Hepatic stellate cell (primary cell): Measurements from ENCODE around the gene GARNL3.
A peak's percentile ranks its signal among the peaks of the same experiment; 100 is the strongest.

Source experiments
- DNase-seq: peaks from one replicate; pipeline ENCODE4 v3.0.0; 2011; ENCODE audit warnings: low spot score

GARNL3 gene

DNA sequence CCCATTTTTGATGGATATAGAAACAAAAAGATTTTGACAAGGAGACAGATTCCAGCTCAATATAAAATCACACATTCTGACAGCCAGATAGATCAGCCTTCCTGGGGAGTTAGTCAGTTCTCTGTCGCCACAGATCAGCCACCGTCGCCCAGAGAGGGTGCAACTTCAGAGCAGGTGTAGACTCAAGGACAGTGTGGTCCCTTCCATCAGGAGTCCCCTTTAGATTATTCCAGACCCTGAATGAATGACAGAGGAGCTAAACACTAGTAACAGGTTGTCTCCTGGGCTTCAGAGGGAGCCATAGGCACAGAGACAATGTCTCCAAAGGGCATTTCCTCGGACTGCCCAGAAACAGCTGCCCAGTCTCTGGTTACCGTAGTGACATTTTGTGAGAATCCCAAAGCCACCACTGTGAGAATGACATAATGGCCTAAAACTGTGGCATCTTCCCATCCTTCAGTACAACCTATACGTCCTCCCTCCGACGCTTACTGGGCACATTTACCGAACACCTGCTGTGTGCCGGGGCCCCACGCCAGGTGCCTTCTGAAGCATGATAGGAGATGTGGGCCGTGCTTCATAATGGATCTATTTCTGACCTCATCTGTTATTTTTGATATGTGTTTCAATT, 85.0 kb downstream of the GARNL3 start:
- DNase-seq, result no peak

DNA sequence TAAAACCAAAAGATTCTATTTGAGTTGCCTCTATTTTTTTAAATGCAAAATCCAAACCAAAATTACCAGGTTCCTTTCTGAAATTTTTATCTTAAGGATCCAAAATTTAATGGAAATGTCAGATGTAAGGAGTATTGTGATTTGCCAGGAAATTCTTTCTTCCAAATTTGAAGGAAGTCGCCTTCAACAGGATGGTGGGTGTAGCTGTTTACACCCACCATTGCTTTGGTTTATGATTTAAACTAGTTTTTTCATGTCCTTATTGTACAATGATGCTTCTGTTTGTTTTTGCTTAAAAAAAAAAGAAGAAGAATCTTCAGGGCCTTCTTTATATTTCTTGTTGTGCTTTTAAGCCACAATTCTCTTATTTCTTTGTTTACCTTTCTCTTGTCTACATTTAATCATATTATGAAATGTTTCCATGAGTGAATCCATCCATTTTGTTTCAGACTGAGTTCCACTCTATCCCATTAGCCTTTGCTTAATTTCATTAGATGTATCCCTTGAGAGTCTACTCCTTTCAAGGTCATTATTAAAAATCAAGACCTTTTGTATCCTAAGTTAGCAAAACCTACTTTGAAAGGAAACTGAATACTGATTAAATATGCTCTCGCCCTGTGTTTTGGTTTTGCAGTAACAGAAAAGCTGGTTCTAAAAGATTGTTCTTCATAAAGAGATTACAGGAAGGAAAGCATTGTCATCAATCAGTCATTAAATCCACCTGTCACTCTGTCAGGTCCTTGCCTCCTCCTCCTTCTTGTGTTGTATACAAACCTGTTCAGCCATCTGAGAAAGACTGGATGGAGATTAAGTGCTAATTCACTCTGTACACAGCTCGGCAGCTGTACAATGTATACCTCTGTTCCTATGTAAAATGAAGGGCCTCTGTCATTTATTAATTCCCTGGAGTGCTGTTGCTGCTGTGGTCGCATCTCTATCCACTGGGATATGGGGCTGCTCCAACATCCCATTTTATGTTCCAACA, 86.9 kb downstream of the GARNL3 start:
- no peak for DNase-seq

DNA sequence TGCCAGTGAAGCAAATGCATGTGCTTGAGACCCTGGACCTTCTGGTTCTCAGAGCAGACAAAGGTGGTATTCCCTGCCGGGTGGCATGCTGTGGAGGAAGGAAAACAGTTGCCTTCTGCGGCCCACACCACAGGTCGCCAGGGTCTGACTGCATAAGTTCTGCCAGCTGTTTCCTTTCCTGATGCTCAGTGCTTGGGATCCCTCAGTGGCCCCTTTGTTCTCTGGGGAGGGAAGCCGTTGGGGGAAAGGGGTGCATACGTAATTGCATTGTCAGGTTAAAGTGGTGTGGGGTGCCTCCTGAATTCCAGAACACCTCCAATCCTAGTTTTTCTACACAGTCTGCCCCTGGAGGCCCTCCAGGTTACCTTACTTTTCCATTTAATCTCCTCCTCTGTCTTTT, 89.3 kb downstream of the GARNL3 start:
- no peak for DNase-seq

DNA sequence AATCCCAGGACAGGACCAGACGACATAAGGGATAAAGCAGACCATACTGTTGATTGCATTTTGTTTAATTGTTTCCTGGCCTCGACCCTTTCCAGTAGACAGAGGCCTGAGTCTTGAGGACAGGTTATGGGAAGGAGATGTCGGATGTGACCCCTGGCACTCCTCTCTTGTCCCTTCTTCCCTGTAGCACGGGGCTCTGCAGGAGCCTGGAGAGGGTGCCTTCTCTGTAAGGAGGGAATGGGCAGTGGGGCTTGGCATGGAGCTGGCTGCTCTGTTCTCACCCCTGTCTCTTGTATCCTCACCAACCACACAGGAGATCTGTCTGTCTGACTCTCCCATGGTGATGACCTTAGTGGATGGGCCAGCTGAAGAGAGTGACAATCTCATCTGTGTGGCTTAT, 92.3 kb downstream of the GARNL3 start:
- no peak for DNase-seq

DNA sequence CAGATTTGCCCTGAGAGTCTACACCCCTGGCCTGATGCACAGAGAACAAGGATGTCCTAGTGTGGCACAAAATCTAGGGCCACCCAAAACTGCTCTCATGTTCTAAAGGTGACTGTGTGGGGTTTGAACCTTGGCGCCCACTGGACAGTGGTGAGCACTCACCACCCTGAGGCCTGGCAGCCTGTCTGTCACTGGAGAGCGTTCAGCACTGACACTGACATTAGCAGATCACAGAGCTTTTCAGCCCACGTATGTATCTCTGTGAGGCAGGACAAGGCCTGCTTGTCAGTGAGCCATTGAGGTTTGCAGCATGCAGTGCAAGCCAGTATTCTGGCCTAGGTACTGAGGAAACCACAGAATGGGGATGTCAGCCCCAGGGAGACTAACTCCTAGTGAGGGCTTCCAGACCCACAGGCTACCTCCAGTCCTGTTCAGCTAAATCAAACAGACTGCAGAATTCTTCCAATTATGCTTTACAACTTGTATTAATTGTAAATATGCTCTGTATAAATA, 93.5 kb downstream of the GARNL3 start:
- DNase-seq, result no peak

DNA sequence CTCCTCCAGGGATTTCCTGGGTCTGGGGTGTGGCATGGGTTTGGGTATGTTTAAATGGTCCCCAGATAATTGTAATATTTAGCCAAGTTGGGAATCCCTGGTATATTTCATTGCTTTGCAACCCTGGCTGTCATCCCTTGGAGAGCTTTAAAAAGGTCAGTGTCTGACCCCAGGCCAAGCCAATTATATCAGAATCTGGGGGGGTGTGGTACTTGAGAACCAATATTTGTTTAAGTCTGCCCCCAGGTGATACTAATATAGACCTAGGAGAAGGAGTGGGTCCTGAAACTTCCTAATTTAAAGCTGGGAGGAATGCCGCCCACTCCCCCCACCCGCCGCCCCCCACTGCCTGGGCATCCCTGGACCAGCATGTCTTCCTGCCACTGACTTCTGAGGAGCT, 94.2 kb downstream of the GARNL3 start:
- no peak for DNase-seq

DNA sequence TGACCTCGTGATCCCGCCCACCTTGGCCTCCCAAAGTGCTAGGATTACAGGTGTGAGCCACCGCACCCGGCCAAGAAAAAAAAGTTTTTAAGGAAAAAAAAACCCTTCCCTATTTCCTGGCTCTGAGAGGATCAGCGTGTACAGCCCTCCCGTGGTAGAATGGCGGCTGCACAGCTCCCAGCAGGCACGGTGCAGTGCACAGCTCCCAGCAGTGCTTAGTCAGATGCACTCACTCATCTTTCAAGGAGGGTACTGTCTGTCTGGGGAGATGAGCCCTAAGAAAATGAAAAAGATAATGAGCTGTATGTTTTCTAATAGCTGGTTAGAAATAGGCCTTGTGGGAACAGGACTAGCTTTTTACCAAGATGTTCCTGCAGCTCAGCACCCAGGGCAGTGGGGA, 95.7 kb downstream of the GARNL3 start:
- DNase-seq, result no peak

DNA sequence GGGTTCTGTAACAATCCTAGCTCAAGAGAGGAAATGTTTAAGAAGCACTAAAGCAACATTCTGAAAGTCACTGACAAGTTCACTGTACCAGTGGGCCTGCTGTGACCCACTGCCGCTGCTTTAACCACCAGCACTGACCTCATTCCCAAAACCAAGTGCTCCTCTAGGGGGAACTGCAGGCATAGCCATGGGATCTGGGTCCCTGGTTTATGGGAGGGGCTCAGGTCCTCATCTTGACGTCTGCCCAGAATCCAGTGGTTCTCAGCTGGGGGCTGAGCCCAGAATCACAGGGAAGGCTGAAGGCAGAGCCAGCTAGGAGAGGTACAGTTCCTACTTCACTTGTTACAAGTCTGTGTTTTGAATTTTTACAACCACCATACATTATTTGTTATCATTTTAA, 96.3 kb downstream of the GARNL3 start:
- DNase-seq, result peak; percentile 19

DNA sequence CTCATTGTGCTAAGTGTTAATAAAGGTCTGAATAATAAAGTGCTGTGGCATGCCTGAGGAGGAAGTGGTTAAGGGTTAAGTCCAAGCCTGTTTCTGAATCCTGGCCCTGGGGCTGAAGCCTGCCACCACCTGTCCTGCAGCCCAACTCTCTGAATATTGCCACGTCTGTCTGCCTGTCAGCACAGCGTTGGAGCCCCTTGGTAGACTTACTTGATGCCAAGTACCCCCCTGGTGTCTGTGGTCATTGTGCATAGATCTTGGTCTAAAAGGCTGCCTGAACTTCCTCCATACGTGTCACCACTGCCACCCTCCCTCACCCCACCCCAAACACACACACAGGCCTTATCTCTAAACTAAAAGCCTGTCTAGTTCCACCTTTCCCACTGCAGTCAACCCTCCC, 97.0 kb downstream of the GARNL3 start:
- no peak for DNase-seq

DNA sequence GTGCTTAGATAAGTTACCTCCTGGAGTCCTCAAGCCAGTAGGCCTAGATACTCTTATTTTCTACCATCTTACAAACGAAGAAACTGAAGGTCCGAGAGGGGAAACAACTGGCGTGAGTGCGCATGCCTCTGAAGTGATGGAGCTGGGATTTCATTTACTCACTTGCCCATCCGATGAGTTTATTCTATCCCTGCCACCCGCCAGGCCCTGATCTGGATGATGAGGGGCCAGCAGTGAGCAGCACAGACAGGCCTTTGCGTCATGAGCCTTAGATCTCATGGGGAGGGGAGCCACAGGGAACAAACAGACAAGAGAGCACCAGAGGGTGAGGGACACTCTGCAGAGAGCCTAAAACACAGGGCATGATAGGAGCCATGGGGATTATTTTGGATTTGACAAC, 98.3 kb downstream of the GARNL3 start:
- DNase-seq, result no peak

DNA sequence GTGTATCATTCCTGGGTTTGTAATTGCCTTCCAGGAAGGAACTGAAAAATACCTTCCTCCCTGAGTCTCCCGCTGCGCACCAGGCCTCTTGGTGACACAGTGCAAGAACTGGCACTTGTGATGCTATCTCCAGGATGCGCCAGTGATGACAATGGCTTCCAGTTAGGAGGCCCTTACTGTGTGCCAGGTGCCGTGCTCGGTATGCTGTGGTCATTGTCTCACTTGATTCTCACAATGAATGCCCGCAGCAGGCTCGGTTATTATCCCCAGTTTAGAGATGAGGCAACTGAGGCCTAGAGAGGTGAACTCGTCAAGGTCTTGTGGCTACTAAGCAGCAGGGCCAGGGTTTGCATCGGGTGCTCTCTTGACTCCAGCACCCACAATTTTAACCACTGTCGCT, 100.9 kb downstream of the GARNL3 start:
- DNase-seq, result no peak

DNA sequence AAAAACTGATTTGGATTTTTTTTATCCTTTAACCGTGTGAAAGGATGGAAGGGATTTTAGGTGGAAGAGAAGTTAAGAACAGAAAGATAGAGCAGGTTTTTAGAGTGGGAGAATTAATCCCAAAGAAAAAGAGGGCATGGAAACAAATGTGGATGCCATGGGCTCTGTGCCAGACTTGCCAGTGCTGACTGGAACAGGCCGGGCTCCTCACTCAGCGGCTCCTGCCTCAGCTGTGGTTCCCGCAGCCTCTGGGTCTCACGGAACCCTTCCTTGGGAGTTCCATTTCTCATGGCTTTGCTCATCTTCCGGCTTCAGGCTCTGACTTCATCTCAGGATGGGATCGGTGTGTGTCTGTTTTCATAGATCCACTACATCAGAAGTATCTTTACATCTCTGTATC, 102.0 kb downstream of the GARNL3 start:
- DNase-seq, result no peak

DNA sequence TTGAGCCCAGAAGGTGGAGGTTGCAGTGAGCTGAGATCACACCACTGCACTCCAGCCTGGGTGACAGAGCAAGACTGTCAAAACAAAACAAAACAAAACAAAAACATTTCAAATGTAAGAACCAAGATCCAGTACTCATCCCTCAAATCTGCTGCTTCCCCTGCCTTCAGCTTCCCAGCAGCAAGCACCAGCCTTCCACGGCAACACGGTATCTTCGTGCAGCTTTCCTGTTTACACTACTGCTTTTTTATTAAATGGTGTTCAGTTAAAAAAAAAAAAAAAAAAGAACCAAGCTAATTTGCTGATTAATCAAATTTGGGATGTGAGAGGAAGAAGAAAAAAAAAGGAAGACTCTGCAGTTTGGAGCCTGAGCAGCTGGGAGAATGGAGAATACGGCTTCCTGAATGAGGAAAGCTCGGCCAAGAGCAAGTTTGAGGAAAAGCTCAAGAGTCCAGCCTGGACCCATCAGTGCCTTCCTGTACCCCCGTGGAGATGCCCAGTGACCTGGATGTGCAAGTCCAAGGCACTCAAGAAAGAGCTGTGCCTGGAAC, 104.4 kb downstream of the GARNL3 start:
- no peak for DNase-seq

DNA sequence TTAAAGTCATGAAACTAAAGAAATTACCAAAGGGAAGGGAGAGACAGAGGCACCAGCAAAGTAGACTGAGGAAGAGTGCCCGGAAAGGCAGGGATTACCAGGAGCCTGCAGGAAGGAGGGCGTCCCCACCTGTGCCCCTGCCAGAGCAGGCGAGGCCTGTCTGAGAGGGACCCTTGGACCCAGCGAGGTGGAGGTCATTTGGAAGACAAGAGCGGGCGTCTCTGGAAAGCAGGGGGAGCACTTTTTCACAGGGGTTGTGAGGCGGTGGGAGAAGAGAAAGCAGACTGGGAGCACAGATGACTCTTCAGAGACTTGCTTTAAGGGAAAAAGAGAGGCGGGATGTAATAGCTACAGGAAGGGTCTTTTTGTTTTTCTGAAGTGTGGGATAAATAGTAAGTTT, 104.9 kb downstream of the GARNL3 start:
- no peak for DNase-seq

DNA sequence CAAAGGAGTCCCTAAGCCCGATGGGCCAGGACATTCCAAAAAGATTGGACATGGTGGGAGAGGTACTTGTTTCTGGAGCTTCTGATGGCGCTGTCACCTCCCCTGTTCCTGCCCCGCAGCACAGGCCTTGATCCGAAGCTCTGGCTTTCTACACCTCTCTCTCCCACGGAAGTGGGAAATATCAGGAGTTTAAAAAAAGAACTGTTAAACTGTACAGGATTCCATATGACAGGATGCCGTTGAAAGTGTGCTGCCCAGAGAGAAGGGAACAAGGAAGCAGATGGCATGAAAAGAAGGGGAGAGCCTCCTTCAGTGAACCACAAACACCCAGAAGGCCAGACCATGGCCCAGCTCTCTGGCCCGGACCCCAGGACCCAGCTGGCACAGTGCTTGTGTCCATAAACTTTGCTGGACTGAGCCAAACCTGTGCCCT, 105.6 kb downstream of the GARNL3 start:
- DNase-seq, result no peak

DNA sequence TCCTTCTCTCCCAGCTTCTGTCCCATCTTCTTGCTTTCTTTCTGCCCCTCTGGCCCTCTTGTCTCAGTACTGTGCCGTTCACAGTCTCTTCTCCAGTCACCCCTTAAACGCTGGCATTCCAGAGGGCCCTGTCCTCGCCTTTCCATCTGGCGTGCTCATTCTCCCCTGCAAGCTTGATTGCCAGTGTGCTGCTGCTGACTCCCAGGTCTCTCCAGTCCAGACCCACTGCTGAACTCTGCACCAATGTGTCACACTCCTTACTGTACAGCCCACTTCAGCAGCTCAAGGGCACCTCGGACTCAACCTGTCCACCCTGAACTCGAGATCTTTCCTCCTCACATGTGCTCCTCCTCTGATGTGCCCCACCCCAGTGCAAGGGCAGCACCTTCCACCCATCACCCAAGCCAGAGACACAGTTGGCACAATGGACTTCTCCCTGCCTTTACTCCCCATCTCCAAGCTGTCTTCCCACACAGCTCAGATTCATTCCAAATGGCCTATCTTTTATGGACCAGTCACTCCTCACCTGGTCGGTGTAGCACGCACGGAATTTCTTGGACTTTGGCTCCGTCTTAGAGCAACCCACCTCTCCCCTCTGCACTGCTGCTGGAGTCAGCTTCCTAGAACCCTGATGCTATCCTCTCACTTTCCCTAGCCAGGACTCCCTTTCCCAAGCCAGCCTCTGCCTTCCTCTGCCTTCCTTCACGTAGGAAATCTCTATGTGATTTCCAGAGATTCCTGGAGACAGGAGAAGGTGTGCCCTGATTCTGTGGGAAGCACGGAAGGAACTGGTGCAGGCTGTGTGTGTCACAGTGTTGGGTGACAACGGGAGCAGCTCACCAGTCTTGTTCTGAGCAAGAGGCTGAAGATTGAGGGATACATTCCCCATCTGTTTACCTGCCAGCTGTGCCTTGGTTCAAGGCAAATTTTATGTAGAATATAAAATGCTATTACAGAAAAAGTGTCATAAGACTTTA, 106.4 kb downstream of the GARNL3 start:
- DNase-seq, result no peak

DNA sequence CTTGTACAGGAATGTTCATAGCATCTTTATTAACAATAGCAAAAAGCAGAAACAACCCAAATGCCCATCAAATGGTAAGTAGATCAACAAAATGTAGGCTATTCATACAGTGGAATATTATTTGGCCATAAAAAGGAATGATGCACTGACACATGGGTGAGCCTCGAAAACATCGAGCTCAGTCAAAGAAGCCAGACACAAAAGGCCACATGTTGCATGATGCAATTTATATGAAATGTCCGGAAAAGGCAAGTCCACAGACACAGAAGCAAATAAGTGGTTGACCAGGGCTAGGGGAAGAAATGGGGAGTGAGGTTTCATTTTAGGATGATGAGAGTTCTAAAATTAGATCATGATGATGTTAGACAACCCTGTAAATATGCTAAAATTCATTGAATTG, 115.9 kb downstream of the GARNL3 start:
- no peak for DNase-seq

DNA sequence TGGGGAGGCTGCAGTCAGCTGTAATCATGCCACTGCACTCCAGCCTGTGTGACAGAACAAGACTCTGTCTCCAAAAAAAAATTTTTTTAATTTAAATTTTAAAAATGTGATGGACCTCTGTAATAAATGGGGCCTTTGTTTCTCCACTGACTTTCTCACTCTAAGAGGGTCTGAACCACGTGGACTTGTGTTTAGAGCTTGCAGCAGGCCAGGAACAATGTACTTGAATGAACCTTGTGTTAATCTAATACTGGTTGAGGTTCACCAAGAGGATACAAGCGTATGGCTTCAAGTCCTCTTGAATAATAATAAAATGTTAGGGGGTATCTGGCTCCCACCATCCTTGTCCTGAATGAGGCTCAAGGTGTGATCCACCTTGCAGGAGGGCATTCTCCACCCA, 118.0 kb downstream of the GARNL3 start:
- DNase-seq, result no peak

DNA sequence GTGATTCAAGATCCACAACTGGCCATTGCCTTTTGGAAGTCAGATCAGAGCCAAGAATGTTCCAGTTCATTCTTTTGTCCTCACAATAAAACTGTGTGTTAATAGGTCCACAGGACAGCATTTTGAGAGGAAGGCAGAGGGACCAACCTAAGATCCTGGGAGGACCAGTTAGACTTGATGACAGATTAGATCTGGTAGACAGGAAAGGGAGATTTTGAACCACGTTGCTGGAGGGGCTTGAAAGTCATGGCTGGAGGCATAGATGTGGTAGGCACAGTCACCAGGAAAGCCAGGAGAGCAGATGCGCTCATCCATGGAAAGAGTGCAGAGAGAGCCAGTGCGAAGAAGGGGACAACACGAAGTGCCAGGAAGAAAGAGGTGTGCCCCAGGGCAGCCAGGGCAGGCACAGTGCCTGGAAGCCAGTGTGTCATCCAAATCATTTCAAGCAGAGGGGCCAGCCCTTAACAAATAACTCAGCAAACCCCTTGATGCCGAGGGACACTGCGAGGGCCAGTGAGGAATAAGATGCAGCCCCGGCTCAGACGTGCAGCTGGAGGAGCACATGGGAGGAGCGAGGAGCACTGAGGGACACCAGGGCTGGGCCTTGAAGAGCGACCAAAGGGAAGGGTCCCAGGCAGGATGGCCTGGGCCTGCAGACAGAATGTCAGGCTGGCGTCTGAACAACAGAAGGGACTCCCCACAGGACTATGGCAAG, 119.6 kb downstream of the GARNL3 start:
- no peak for DNase-seq

DNA sequence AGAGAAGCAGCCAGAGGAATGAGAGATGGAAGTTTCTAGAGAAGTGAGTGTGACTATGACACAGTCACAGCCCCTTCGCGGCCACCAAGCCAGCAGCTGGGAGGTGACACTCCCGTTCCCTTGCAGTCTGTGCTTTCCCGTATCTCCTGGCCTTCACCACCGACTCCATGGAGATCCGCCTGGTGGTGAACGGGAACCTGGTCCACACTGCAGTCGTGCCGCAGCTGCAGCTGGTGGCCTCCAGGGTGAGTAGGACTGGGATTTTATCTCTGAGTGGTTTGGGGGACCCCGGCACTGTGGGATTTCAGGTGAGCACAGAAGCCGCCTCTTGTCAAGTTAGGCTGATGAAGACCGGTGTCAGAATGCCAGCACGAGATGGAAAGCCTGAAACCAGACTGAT, 120.3 kb downstream of the GARNL3 start:
- DNase-seq, result no peak

DNA sequence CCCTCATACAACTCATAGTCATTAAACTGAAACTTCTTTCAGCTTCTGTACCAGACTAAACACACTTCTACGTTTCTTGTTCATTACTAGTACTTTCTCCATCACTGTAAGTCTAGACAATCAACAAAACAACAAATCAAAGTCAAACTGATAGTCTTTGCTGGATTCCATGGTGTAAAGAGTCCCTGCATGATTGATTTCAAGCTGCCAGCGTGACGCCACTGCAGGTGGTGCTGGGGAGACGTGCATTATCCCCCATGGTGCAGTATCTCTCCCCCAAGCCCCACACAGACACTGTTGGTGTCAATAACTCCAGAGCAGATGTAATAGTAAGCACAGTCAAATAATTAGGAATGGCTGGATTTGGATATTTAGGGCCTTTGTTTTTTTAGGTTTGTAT, 121.7 kb downstream of the GARNL3 start:
- DNase-seq, result no peak
